H9 (cell line): ENCODE measurements around the gene SLC43A1. TPM values are rescaled to one million over a fixed set of nuclear protein-coding genes. Genes with fewer than 3 reads are reported as not detected.
A peak's percentile ranks its signal among the peaks of the same experiment; 100 is the strongest.

Source experiments
- DNase-seq: peaks from one replicate; pipeline ENCODE4 v3.0.0-alpha.2; 2017
- H2AFZ ChIP-seq: one replicate; pipeline ENCODE4 v1.6.1; 2013; ENCODE audit warnings: mild to moderate bottlenecking, low read length, control low read depth, moderate library complexity
- H2AK5ac ChIP-seq: 2 replicates; pipeline ENCODE4 v1.6.1; 2013; ENCODE audit warnings: low read length, control low read depth, mixed read lengths; ENCODE audit not compliant: insufficient read length
- H2BK120ac ChIP-seq: one replicate; pipeline ENCODE4 v1.6.1; 2013; ENCODE audit warnings: low read depth, mild to moderate bottlenecking, low read length, control low read depth, inconsistent platforms; ENCODE audit not compliant: poor library complexity, severe bottlenecking
- H2BK12ac ChIP-seq: 2 replicates; pipeline ENCODE4 v1.6.1; 2013; ENCODE audit warnings: low read length, control low read depth, mixed read lengths, low read depth; ENCODE audit not compliant: insufficient read length
- H2BK15ac ChIP-seq: 2 replicates; pipeline ENCODE4 v1.6.1; 2013; ENCODE audit warnings: low read depth, low read length, control low read depth
- H2BK20ac ChIP-seq: one replicate; pipeline ENCODE4 v1.6.1; 2013; ENCODE audit warnings: low read depth, mild to moderate bottlenecking, low read length, control low read depth, inconsistent platforms; ENCODE audit not compliant: poor library complexity, severe bottlenecking
- H2BK5ac ChIP-seq: 2 replicates; pipeline ENCODE4 v1.6.1; 2013; ENCODE audit warnings: low read length, control low read depth, mixed read lengths; ENCODE audit not compliant: insufficient read length
- H3K14ac ChIP-seq: 2 replicates; pipeline ENCODE4 v1.6.1; 2013; ENCODE audit warnings: low read length, control low read depth; ENCODE audit not compliant: insufficient read depth
- H3K18ac ChIP-seq: 2 replicates; pipeline ENCODE4 v1.6.1; 2013; ENCODE audit warnings: low read depth, mild to moderate bottlenecking, mixed read lengths, low read length, control low read depth; ENCODE audit not compliant: insufficient read length
- H3K23ac ChIP-seq: 2 replicates; pipeline ENCODE4 v1.6.1; 2013; ENCODE audit warnings: low read length, control low read depth, mixed read lengths, low read depth; ENCODE audit not compliant: insufficient read length
- H3K23me2 ChIP-seq: 2 replicates; pipeline ENCODE4 v1.6.1; 2013; ENCODE audit warnings: low read depth, mild to moderate bottlenecking, mixed read lengths, low read length, control low read depth; ENCODE audit not compliant: insufficient read length, poor library complexity, severe bottlenecking
- H3K27ac ChIP-seq: 2 replicates; pipeline ENCODE4 v1.5.1; 2013; ENCODE audit warnings: low read length, control low read depth, mixed read lengths, low read depth; ENCODE audit not compliant: insufficient read length
- H3K27me3 ChIP-seq: 2 replicates; pipeline ENCODE4 v1.6.1; 2013; ENCODE audit warnings: low read length, control low read depth, inconsistent platforms; ENCODE audit not compliant: insufficient read depth
- H3K4ac ChIP-seq: 2 replicates; pipeline ENCODE4 v1.6.1; 2013; ENCODE audit warnings: low read depth, mild to moderate bottlenecking, control low read depth, inconsistent platforms, low read length, moderate library complexity
- H3K4me1 ChIP-seq: 2 replicates; pipeline ENCODE4 v1.6.1; 2013; ENCODE audit warnings: low read length, control low read depth, inconsistent platforms; ENCODE audit not compliant: insufficient read depth
- H3K4me2 ChIP-seq: 2 replicates; pipeline ENCODE4 v1.6.1; 2013; ENCODE audit warnings: low read length, control low read depth, mixed read lengths; ENCODE audit not compliant: insufficient read length, insufficient read depth
- H3K56ac ChIP-seq: 2 replicates; pipeline ENCODE4 v1.6.1; 2013; ENCODE audit warnings: low read depth, mild to moderate bottlenecking, mixed read lengths, low read length, control low read depth; ENCODE audit not compliant: insufficient read length
- H3K79me1 ChIP-seq: 2 replicates; pipeline ENCODE4 v1.6.1; 2013; ENCODE audit warnings: low read depth, mild to moderate bottlenecking, moderate library complexity, low read length, control low read depth, inconsistent platforms; ENCODE audit not compliant: insufficient read depth, poor library complexity, severe bottlenecking
- H3K79me2 ChIP-seq: 2 replicates; pipeline ENCODE4 v1.6.1; 2013; ENCODE audit warnings: low read length, control low read depth, inconsistent platforms; ENCODE audit not compliant: insufficient read depth
- H3K9ac ChIP-seq: 2 replicates; pipeline ENCODE4 v1.6.1; 2013; ENCODE audit warnings: low read length, control low read depth, mixed read lengths; ENCODE audit not compliant: insufficient read length; ENCODE audit errors: extremely low read depth
- H3K9me3 ChIP-seq: one replicate; pipeline ENCODE4 v1.6.1; 2013; ENCODE audit warnings: low read depth, low read length, inconsistent platforms; ENCODE audit not compliant: control insufficient read depth
- H3T11ph ChIP-seq: one replicate; pipeline ENCODE4 v1.6.1; 2013; ENCODE audit warnings: mild to moderate bottlenecking, low read length, control low read depth, inconsistent platforms
- H4K20me1 ChIP-seq: one replicate; pipeline ENCODE4 v1.6.1; 2013; ENCODE audit not compliant: control insufficient read depth, insufficient read length, insufficient read depth
- H4K5ac ChIP-seq: 2 replicates; pipeline ENCODE4 v1.6.1; 2013; ENCODE audit warnings: low read depth, mild to moderate bottlenecking, mixed read lengths, low read length, control low read depth; ENCODE audit not compliant: insufficient read length
- H4K8ac ChIP-seq: replicated peaks from 2 replicates; pipeline ENCODE4 v1.6.1; 2013; ENCODE audit warnings: low read length, control low read depth, mixed read lengths, low read depth; ENCODE audit not compliant: insufficient read length
- H4K91ac ChIP-seq: 2 replicates; pipeline ENCODE4 v1.6.1; 2013; ENCODE audit warnings: low read depth, mild to moderate bottlenecking, moderate library complexity, mixed read lengths, low read length, control low read depth; ENCODE audit not compliant: insufficient read length
- H3K27ac Mint-ChIP-seq, 3 experiments: 2 replicates in 2 of 3; 3 replicates in 1 of 3; pipeline ENCODE4 v1.8.0; 2020 to 2021; ENCODE audit warnings: mixed read lengths in 3 of 3, mild to moderate bottlenecking in 1 of 3, moderate library complexity in 1 of 3
- H3K27me3 Mint-ChIP-seq: 2 replicates; pipeline ENCODE4 v1.8.0; 2021; ENCODE audit warnings: low read depth, mild to moderate bottlenecking, moderate library complexity, mixed read lengths
- H3K36me3 Mint-ChIP-seq, 3 experiments: 2 replicates in 2 of 3; 3 replicates in 1 of 3; pipeline ENCODE4 v1.8.0; 2020 to 2021; ENCODE audit warnings: low read depth in 3 of 3, mixed read lengths in 3 of 3; ENCODE audit not compliant: insufficient read depth in 1 of 3
- H3K4me1 Mint-ChIP-seq, 2 experiments: 2 replicates each; pipeline ENCODE4 v1.8.0; 2020; ENCODE audit warnings: mixed read lengths in 2 of 2
- H3K4me3 Mint-ChIP-seq, 2 experiments: 2 replicates in 1 of 2; 3 replicates in 1 of 2; pipeline ENCODE4 v1.8.0; 2020 to 2021; ENCODE audit warnings: mild to moderate bottlenecking in 2 of 2, mixed read lengths in 2 of 2, moderate library complexity in 1 of 2
- H3K9me3 Mint-ChIP-seq, 2 experiments: 2 replicates in 1 of 2; 3 replicates in 1 of 2; pipeline ENCODE4 v1.8.0; 2020; ENCODE audit warnings: mild to moderate bottlenecking in 2 of 2, mixed read lengths in 2 of 2, moderate library complexity in 1 of 2
- CTCF ChIP-seq: fragments of 200-600 bp; sonication (generic); conservative IDR thresholded peaks from 3 replicates; pipeline ENCODE4 v1.8.0; 2021; ENCODE audit warnings: antibody characterized with exemption, mild to moderate bottlenecking
- WGBS: extraction: QIAGEN DNeasy Blood & Tissue Kit; methylation state at CpG from one replicate; pipeline ENCODE4 v1.1.7; 2013; ENCODE audit warnings: missing lambda C conversion rate, low lambda C conversion rate, mixed read lengths; ENCODE audit not compliant: insufficient read length; ENCODE audit errors: extremely low coverage; 5-methylcytosine and 5-hydroxymethylcytosine counted together
- total RNA-seq: library from RNA; stranded (reverse); gene quantifications from 2 replicates; pipeline ENCODE4 v1.2.1, GENCODE V29; 2021

SLC43A1 gene
- total RNA-seq, 1 experiment from 2014 or later = 17.0 TPM

GRCh38 chr11:57491371-57492061 lies 24.0 kb downstream of the SLC43A1 start:
- H2AK5ac ChIP-seq = no peak overlapping the region
- peak; percentile 88 for TF ChIP-seq CTCF
- H2BK5ac ChIP-seq = no peak overlapping the region
- H3K79me2 ChIP-seq = no peaks in the 10 kb centered on the region
- Mint-ChIP-seq H3K27ac (peak overlapping the region in 1 of 3 experiments; percentile 34; a peak in 1 of 7 replicates), H3K4me3 (no peak overlapping the region), H3K27me3 (no peaks in the 10 kb centered on the region), H3K4me1 (peaks cover 8 to 21% of the 10 kb centered on the region in 2 experiments), H3K9me3 (no peaks in the 10 kb centered on the region; a peak in 1 of 5 replicates), H3K36me3 (peaks cover 29 to 32% (median 31%) of the 10 kb centered on the region in 3 experiments; a peak in 6 of 7 replicates)
- DNase-seq = peak; percentile 83
- no peak overlapping the region for H3K4me2 ChIP-seq
- H3K23me2 ChIP-seq = no peaks in the 10 kb centered on the region
- no peak overlapping the region for H4K5ac ChIP-seq
- H3T11ph ChIP-seq = no peak overlapping the region
- H3K9ac ChIP-seq = no peak overlapping the region
- H4K91ac ChIP-seq = no peak overlapping the region
- no peaks in the 10 kb centered on the region for H3K79me1 ChIP-seq
- no peak overlapping the region; the same call in 1 of the 2 replicates for H3K14ac ChIP-seq
- H4K20me1 ChIP-seq = peaks cover 3% of the 10 kb centered on the region
- no peak overlapping the region for H3K4ac ChIP-seq
- H2AFZ ChIP-seq = no peak overlapping the region
- no peak overlapping the region for H3K23ac ChIP-seq
- no peak overlapping the region for H2BK20ac ChIP-seq
- H4K8ac ChIP-seq = no peak overlapping the region
- H3K9me3 ChIP-seq = no peaks in the 10 kb centered on the region
- no peak overlapping the region for H3K56ac ChIP-seq
- H3K4me1 ChIP-seq = peaks cover 8% of the 10 kb centered on the region; the same call in 1 of the 2 replicates
- H2BK15ac ChIP-seq = no peak overlapping the region
- no peaks in the 10 kb centered on the region for H3K27me3 ChIP-seq
- H3K27ac ChIP-seq = no peak overlapping the region
- no CpG with 5 or more reads among the region's 11 CpGs for WGBS
- H3K18ac ChIP-seq = no peak overlapping the region
- no peak overlapping the region for H2BK12ac ChIP-seq
- no peak overlapping the region for H2BK120ac ChIP-seq
